Fibroblast of the aortic adventitia (primary cell): ENCODE results near the gene SHROOM1. TPM values are rescaled to one million over a fixed set of nuclear protein-coding genes. Genes with fewer than 3 reads are reported as not detected.
A peak's percentile ranks its signal among the peaks of the same experiment; 100 is the strongest.

Experiments used
- DNase-seq: peaks from one replicate; pipeline ENCODE4 v3.0.0-alpha.2; 2010; ENCODE audit warnings: low read depth
- H3K4me3 ChIP-seq: 2 replicates; pipeline ENCODE4 v1.5.1; 2011; ENCODE audit warnings: low read depth, mild to moderate bottlenecking, control low read depth, low read length, moderate library complexity
- CTCF ChIP-seq: IDR thresholded peaks from 2 replicates; pipeline ENCODE4 v1.5.1; 2011; ENCODE audit warnings: mild to moderate bottlenecking, low read length, control low read depth, inconsistent platforms; ENCODE audit not compliant: insufficient read depth
- total RNA-seq: library from RNA; depleted of rRNA; stranded (reverse); fragments of >200 nt; gene quantifications from 2 replicates; pipeline ENCODE4 v1.2.3, GENCODE V29; 2012; ENCODE audit warnings: low replicate concordance

Gene SHROOM1
- total RNA-seq, 1 donor: 7.6 TPM

GRCh38 chr5:132820162-132820754 lies 10.2 kb downstream of the SHROOM1 start:
- TF ChIP-seq CTCF: peak; percentile 83
- DNase-seq: peak; percentile 95
- no peak overlapping the region for H3K4me3 ChIP-seq

- no peak for DNase-seq
- TF ChIP-seq CTCF: no peak
- no peak overlapping the region for H3K4me3 ChIP-seq
Measured at GRCh38 chr5:132819468-132819867, 11.0 kb downstream of the SHROOM1 start.

GRCh38 chr5:132817011-132817410 lies 13.4 kb downstream of the SHROOM1 start:
- DNase-seq: no peak
- no peak overlapping the region for H3K4me3 ChIP-seq
- no peak for TF ChIP-seq CTCF

GRCh38 chr5:132816554-132816953 lies 13.9 kb downstream of the SHROOM1 start:
- TF ChIP-seq CTCF: no peak
- H3K4me3 ChIP-seq: no peak overlapping the region
- DNase-seq: no peak

GRCh38 chr5:132816083-132816482 lies 14.4 kb downstream of the SHROOM1 start:
- no peak overlapping the region for H3K4me3 ChIP-seq
- no peak for DNase-seq
- TF ChIP-seq CTCF: no peak

GRCh38 chr5:132815454-132815853 lies 15.0 kb downstream of the SHROOM1 start:
- TF ChIP-seq CTCF: no peak
- DNase-seq: peak; percentile 36
- H3K4me3 ChIP-seq: no peak overlapping the region

- TF ChIP-seq CTCF: no peak
- H3K4me3 ChIP-seq: no peak overlapping the region
- DNase-seq: no peak
Measured at GRCh38 chr5:132814503-132815294, 15.7 kb downstream of the SHROOM1 start.
